ENCODE measurements around the gene MIF4GD. TPM values are rescaled to one million over a fixed set of nuclear protein-coding genes. Genes with fewer than 3 reads are reported as not detected.

The MIF4GD gene
- total and polyA plus RNA-seq, 2 donors (not counting 1 experiment from before 2014, with no cell fraction given) = 6.3 to 10.3 TPM

DNA sequence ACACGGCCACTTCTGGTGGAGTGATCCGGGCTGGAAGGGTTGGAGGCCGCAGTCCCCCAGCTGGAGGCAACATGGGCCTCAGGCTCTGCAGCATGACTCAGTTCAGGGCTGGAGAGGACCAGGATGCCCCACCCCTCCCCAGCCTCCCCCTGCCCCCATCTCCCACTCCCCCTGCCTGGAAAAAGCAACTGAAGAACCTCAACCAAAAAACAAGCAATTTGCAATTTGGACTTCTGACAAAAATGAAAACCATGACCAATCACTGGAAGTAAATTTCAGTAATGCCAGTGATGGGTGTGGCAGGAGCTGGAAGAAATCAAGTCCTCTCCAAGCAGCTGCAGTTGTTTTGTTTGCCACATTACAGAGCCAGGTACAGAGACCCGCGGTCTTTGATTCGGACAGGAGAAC lies 6.6 kb upstream of the MIF4GD start:
- H3K4me3 ChIP-seq (replicated peaks in 1 of 4; ENCODE audit: control extremely low read depth in 1 of 4, insufficient read depth in 1 of 4, low read depth in 3 of 4, low read length in 4 of 4) = no peak overlapping the region
- peak; percentile 48 to 79 for DNase-seq (ENCODE audit: low read depth in 2 of 2)
- peak overlapping the region; percentile 34 for H3K27ac ChIP-seq (ENCODE audit: insufficient read depth, low read length)
- H3K9me3 ChIP-seq (ENCODE audit: control insufficient read depth, insufficient read depth, low read depth, low read length) = no peaks in the 10 kb centered on the region
- H3K4me1 ChIP-seq (ENCODE audit: control insufficient read depth, extremely low read depth, insufficient read depth, low read length) = peaks cover 7% of the 10 kb centered on the region
- H3K79me2 ChIP-seq (ENCODE audit: control insufficient read depth, insufficient read depth, low read length) = no peaks in the 10 kb centered on the region
- TF ChIP-seq, protein P1, sequence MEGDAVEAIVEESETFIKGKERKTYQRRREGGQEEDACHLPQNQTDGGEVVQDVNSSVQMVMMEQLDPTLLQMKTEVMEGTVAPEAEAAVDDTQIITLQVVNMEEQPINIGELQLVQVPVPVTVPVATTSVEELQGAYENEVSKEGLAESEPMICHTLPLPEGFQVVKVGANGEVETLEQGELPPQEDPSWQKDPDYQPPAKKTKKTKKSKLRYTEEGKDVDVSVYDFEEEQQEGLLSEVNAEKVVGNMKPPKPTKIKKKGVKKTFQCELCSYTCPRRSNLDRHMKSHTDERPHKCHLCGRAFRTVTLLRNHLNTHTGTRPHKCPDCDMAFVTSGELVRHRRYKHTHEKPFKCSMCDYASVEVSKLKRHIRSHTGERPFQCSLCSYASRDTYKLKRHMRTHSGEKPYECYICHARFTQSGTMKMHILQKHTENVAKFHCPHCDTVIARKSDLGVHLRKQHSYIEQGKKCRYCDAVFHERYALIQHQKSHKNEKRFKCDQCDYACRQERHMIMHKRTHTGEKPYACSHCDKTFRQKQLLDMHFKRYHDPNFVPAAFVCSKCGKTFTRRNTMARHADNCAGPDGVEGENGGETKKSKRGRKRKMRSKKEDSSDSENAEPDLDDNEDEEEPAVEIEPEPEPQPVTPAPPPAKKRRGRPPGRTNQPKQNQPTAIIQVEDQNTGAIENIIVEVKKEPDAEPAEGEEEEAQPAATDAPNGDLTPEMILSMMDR (conservative IDR thresholded peaks at IDR 0.05 in 1 of 2, IDR thresholded peaks at IDR 0.05 in 1 of 2; ENCODE audit: low read depth in 1 of 2, low read length in 2 of 2) = no peak
- no peak for TF ChIP-seq EZH2 (IDR thresholded peaks at IDR 0.05; ENCODE audit: low read length, missing control alignments)
- H2AFZ ChIP-seq (ENCODE audit: low read length) = no peak overlapping the region
- no peaks in the 10 kb centered on the region for H4K20me1 ChIP-seq (ENCODE audit: control insufficient read depth, extremely low read depth, insufficient read depth, low read length)
- no peaks in the 10 kb centered on the region for H3K27me3 ChIP-seq (ENCODE audit: control insufficient read depth, insufficient read depth, low read length)
- H3K36me3 ChIP-seq (ENCODE audit: control insufficient read depth, insufficient read depth, low read length) = peaks cover 4% of the 10 kb centered on the region
- H3K9ac ChIP-seq (ENCODE audit: insufficient read depth, low read length) = no peak overlapping the region
- H3K4me2 ChIP-seq (ENCODE audit: extremely low read depth, insufficient read depth, low read length) = no peak overlapping the region

DNA sequence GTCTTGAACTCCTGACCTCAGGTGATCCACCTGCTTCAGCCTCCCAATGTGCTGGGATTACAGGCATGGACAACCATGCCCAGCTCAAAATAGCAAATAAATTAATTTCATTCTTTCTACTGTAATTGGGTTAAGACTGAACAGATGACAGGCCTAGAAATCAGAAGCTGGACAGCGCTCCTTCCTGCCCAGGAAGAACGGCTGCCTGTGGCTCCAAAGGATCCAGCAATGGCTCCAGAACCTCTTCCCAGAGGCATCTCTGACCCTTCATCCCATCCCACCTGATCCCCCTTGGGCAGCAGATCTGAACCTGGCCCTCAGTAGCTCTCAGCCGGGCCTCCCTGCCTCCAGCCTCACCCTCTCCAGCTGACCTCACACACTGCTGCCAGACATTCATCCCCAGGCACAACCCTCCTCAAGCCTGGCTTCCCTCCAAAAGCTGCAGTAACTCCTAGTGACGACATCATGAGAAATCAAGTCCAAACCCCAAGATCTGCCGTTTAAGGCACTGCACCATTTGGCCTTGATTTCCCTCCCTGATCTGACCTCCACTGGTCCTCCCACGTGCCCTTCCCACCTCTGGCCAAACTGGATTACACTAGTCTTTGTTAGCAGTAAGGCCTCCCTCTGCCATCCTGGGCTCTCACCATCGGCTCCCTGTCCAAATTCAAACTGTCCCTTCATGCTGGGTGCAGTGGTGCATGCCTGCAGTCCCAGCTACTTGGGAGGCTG lies 3.1 kb upstream of the MIF4GD start:
- H3K27ac ChIP-seq (ENCODE audit: insufficient read depth, low read length) = no peak overlapping the region

DNA sequence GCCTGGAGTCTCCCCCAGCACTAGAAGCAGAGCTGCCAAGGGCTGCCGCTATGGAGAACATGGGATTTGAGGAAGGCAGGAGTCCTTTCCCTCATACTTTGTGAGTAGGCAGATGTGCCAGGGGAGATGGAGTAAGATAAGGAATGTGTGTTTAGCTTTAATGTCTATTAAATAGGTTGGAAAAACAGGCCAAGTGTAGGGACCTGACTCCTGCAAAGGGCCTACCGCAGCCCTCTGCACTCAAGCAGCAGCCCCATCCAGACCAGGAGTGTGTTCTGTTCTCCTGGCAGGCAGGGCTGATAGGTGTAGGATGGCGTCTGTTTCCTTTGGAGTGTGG lies 1.8 kb upstream of the MIF4GD start:
- Histone ChIP-seq H3K27me3 (ENCODE audit: control insufficient read depth, insufficient read depth, low read length) (no peaks in the 10 kb centered on the region), H4K20me1 (ENCODE audit: control insufficient read depth, extremely low read depth, insufficient read depth, low read length) (no peaks in the 10 kb centered on the region), H3K4me3 (replicated peaks in 1 of 4; ENCODE audit: control extremely low read depth in 1 of 4, insufficient read depth in 1 of 4, low read depth in 3 of 4, low read length in 4 of 4) (no peak overlapping the region), H3K79me2 (ENCODE audit: control insufficient read depth, insufficient read depth, low read length) (no peaks in the 10 kb centered on the region), H2AFZ (ENCODE audit: low read length) (no peak overlapping the region), H3K27ac (ENCODE audit: insufficient read depth, low read length) (no peak overlapping the region), H3K4me1 (ENCODE audit: control insufficient read depth, extremely low read depth, insufficient read depth, low read length) (peaks cover 15% of the 10 kb centered on the region), H3K9me3 (ENCODE audit: control insufficient read depth, insufficient read depth, low read depth, low read length) (no peaks in the 10 kb centered on the region), H3K36me3 (ENCODE audit: control insufficient read depth, insufficient read depth, low read length) (peaks cover 3% of the 10 kb centered on the region), H3K9ac (ENCODE audit: insufficient read depth, low read length) (no peak overlapping the region), H3K4me2 (ENCODE audit: extremely low read depth, insufficient read depth, low read length) (no peak overlapping the region)
- DNase-seq (ENCODE audit: low read depth in 2 of 2) = no peak
- TF ChIP-seq, protein P1 (conservative IDR thresholded peaks at IDR 0.05 in 1 of 2, IDR thresholded peaks at IDR 0.05 in 1 of 2; ENCODE audit: low read depth in 1 of 2, low read length in 2 of 2) = no peak
- no peak for TF ChIP-seq EZH2 (IDR thresholded peaks at IDR 0.05; ENCODE audit: low read length, missing control alignments)

More for the DNA sequence above, 3.1 kb upstream of the MIF4GD start:
- no peak overlapping the region for H2AFZ ChIP-seq (ENCODE audit: low read length)
- no peaks in the 10 kb centered on the region for H3K79me2 ChIP-seq (ENCODE audit: control insufficient read depth, insufficient read depth, low read length)
- no peaks in the 10 kb centered on the region for H3K9me3 ChIP-seq (ENCODE audit: control insufficient read depth, insufficient read depth, low read depth, low read length)
- peaks cover 15% of the 10 kb centered on the region for H3K4me1 ChIP-seq (ENCODE audit: control insufficient read depth, extremely low read depth, insufficient read depth, low read length)
- no peak overlapping the region for H3K4me3 ChIP-seq (replicated peaks in 1 of 4; ENCODE audit: control extremely low read depth in 1 of 4, insufficient read depth in 1 of 4, low read depth in 3 of 4, low read length in 4 of 4)
- no peak overlapping the region for H3K9ac ChIP-seq (ENCODE audit: insufficient read depth, low read length)
- no peaks in the 10 kb centered on the region for H3K27me3 ChIP-seq (ENCODE audit: control insufficient read depth, insufficient read depth, low read length)
- H4K20me1 ChIP-seq (ENCODE audit: control insufficient read depth, extremely low read depth, insufficient read depth, low read length) = no peaks in the 10 kb centered on the region
- peak; percentile 67 to 88 for DNase-seq (ENCODE audit: low read depth in 2 of 2)
- H3K36me3 ChIP-seq (ENCODE audit: control insufficient read depth, insufficient read depth, low read length) = peaks cover 3% of the 10 kb centered on the region
- TF ChIP-seq, protein P1 (conservative IDR thresholded peaks at IDR 0.05 in 1 of 2, IDR thresholded peaks at IDR 0.05 in 1 of 2; ENCODE audit: low read depth in 1 of 2, low read length in 2 of 2) = no peak
- TF ChIP-seq EZH2 (IDR thresholded peaks at IDR 0.05; ENCODE audit: low read length, missing control alignments) = no peak
- H3K4me2 ChIP-seq (ENCODE audit: extremely low read depth, insufficient read depth, low read length) = no peak overlapping the region

All from fibroblast of lung (primary cell).